Measurements from ENCODE around the gene EFHD2.

Gene EFHD2

DNA sequence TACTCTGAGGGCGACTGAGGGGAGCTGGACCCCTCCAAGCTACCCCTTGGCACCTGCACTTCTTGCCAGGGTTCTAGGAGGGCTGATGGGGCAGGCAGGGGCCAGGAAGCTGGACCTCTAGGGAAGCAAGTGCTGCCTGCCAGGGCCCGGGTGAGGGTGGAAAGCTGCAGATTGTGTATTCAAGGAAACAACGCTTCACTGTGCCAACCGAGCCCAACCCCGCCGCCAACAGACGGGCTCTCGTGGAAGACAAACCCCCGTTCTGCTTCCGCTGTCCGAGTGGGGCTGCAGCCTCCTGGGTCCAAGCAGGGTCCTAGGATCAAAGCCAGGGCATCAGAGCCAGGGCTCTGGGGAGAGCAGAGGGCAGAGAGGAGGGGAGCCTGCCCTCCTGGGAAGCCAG is 3.2 kb downstream of the EFHD2 start:
- peak overlapping the region; percentile 21 for H3K4me3 Mint-ChIP-seq

DNA sequence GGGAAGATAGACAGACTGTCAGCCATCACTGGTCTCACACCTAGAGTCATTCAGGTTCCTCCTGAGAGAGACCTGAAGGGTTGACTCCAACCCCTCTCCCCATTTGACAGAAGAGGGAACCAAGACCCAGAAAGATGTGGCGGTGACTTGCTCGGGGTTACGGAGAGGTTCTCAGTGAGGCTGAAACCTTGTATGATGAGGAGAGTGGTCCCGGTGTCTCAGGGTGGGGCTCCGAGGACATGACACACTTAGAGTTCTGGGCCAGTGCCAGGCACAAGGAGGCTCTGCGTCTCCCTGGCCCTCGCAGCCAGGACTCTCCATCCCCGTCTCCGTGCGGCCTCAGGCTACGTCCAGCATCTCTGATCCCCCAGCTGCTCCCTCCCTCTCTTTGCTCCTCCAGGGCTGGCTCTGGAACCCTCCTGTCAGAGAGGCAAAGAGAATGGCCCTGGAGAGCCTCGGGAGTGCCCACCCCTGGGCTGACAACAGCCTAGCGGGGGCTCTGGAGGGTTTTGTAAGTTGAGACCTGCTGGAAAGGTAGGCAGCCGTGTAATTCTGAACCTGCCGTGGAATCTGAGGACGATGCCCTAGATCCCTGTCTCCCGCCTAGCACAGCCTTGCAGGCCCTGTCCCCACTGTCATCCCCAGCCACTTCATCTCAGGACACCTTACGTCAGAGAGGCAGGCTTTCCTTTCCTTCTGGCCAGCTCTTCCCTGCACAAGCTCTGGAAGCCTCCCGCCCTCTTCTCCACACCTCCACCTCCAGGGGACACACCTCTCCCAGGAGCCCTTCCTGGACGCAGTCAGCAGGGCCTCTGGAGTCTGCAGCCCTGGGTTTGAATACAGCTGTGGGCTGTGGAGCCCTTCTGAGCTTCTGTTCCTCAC is 4.1 kb downstream of the EFHD2 start:
- Mint-ChIP-seq H3K4me1 (peaks cover 51% of the 10 kb centered on the region), H3K27ac (peak overlapping the region; percentile 92), H3K9me3 (no peaks in the 10 kb centered on the region), H3K36me3 (peaks cover 2% of the 10 kb centered on the region), H3K4me3 (peak overlapping the region; percentile 5), H3K27me3 (no peaks in the 10 kb centered on the region)
- ATAC-seq (ENCODE audit: low read depth) (no peak), DNase-seq (ENCODE audit: low spot score in 2 of 2) (no peak)

More for the DNA sequence above, 3.2 kb downstream of the EFHD2 start:
- Mint-ChIP-seq H3K36me3 (peaks cover 2% of the 10 kb centered on the region), H3K9me3 (no peaks in the 10 kb centered on the region), H3K27me3 (no peaks in the 10 kb centered on the region), H3K4me1 (peaks cover 49% of the 10 kb centered on the region), H3K27ac (no peak overlapping the region)
- no peak for DNase-seq (ENCODE audit: low spot score in 2 of 2)
- no peak for ATAC-seq (ENCODE audit: low read depth)

DNA sequence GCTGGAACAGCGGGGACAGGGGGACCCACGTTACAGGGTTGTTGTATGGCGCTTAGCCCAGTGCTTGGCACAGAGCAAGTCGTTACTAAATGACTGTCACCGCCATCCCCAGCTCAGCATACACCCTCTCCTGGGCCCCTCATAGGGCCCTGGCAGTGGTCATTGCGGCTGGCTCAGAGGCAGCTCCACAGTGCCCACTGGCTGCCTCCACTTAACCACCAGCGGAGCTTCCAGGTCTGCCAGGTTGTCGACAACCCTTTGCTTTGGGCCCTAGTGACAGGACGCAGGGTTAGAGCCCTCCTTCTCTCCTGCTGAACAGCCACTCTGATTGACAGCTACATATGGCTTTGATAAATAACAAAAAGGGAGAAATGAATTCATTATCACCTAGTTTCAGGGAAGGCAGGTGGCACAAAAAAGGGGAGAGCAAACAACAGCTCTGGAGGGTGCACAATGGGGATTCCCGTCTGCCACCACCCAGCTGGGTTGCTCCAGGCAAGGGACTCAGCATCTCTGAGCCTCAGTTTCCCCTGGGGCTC is 4.8 kb downstream of the EFHD2 start:
- peak overlapping the region; percentile 92 for H3K27ac Mint-ChIP-seq
- no peaks in the 10 kb centered on the region for H3K9me3 Mint-ChIP-seq
- DNase-seq (ENCODE audit: low spot score in 2 of 2) (no peak), ATAC-seq (ENCODE audit: low read depth) (no peak)
- peaks cover 2% of the 10 kb centered on the region for H3K36me3 Mint-ChIP-seq
- no peak overlapping the region for H3K4me3 Mint-ChIP-seq
- H3K4me1 Mint-ChIP-seq: peaks cover 46% of the 10 kb centered on the region
- no peaks in the 10 kb centered on the region for H3K27me3 Mint-ChIP-seq

GRCh38 chr1:15417059-15417934 is 7.6 kb downstream of the EFHD2 start:
- H3K36me3 Mint-ChIP-seq: peaks cover 5% of the 10 kb centered on the region
- no peaks in the 10 kb centered on the region for H3K9me3 Mint-ChIP-seq
- DNase-seq (ENCODE audit: low spot score in 2 of 2) (no peak), ATAC-seq (ENCODE audit: low read depth) (peak; percentile 48)
- H3K4me3 Mint-ChIP-seq: peak overlapping the region; percentile 42
- no peaks in the 10 kb centered on the region for H3K27me3 Mint-ChIP-seq
- H3K27ac Mint-ChIP-seq: peak overlapping the region; percentile 92
- peaks cover 34% of the 10 kb centered on the region for H3K4me1 Mint-ChIP-seq

DNA sequence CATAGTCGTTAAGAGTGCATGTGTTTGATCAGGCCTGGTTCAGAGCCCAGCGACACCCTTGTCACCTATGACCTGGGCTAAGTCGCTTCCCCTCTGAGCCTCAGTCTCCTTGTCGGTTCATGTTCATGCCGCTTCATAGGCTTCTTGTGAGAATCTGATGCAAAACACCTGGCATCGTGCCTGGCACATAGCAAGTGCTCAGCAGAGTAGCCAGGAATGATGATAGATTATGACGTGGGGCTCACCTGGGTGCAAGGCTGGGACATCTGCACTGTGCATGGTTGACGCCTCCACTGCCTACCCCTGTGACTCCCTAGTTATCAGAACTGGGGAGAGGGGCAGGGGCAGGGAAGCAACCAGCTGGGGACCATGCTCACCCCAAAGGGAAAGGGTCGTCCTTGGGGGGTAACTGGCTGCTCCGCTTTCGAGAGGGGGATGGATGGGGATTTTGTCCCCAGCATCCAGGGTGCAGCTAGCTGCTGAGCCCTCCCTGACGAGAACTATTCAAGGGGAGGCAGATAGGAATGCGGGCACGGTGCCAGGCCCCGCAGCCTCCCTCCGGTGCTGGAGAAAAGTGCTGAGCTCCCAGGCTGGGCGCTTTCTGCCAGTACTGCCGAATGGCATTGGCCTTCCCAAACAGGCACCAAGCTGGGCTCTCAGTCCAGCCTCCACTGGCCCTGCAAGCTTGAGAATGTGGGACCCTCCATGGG is 9.3 kb downstream of the EFHD2 start:
- ATAC-seq (ENCODE audit: low read depth): no peak
- Mint-ChIP-seq H3K4me3 (no peak overlapping the region), H3K27ac (peak overlapping the region; percentile 70), H3K4me1 (peaks cover 31% of the 10 kb centered on the region), H3K36me3 (peaks cover 5% of the 10 kb centered on the region), H3K27me3 (no peaks in the 10 kb centered on the region), H3K9me3 (no peaks in the 10 kb centered on the region)
- DNase-seq (ENCODE audit: low spot score in 2 of 2): peak in 1 of 2 donors; percentile 12

DNA sequence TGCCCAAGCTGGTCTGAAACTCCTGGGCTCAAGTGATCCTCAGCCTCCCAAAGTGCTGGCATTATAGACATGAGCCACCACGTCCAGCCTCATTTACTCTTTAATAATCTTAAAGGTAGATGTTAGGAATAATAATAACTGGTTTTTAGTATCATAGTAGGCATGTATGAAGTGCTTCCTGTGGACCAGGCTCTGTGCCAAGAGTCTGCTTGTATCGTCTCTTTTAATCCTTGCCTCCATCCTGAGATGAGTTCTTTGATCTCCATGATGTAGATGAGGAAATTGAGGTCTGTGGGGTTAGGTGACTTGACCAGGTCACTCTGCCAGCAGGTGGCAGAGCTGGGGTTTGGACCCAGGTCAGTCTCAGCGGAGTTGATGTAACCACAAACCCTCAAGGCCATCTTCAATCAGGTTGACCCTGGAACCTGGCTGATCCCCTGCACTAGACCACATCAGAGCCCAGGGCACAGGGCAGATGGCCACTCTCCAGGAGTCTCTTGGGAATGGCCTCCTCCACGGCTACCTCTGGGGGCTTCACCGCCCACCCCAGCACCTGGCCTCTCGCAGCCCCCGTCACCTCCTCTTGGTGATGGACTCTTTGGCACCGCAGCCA is 11.3 kb downstream of the EFHD2 start:
- peaks cover 7% of the 10 kb centered on the region for H3K36me3 Mint-ChIP-seq
- ATAC-seq (ENCODE audit: low read depth) (no peak), DNase-seq (ENCODE audit: low spot score in 2 of 2) (no peak)
- no peaks in the 10 kb centered on the region for H3K27me3 Mint-ChIP-seq
- no peak overlapping the region for H3K27ac Mint-ChIP-seq
- no peaks in the 10 kb centered on the region for H3K9me3 Mint-ChIP-seq
- peaks cover 26% of the 10 kb centered on the region for H3K4me1 Mint-ChIP-seq
- no peak overlapping the region for H3K4me3 Mint-ChIP-seq

DNA sequence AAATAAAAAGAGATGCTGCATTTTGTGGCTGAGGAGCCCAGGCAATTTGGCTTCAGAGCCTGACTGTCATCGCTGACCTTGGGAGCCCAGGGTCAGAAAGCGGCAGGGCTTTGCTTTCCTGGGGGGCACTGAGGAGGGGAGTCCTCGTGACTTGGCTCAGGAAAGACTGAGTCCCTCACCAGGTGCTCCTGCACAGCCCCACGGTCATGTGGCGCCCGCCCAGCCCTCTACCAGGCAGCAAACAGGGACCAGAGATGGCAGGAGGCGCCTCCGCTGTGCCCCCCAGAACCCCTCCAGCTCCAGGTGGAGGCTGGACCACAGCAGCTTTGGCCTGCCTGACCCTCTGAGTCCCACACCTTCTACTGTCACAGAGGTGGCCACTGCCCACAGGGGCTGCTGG is 13.2 kb downstream of the EFHD2 start:
- no peaks in the 10 kb centered on the region for H3K9me3 Mint-ChIP-seq
- ATAC-seq (ENCODE audit: low read depth): no peak
- peaks cover 9% of the 10 kb centered on the region for H3K36me3 Mint-ChIP-seq
- H3K4me1 Mint-ChIP-seq: peaks cover 11% of the 10 kb centered on the region
- no peak for DNase-seq (ENCODE audit: low spot score in 2 of 2)
- H3K27me3 Mint-ChIP-seq: no peaks in the 10 kb centered on the region
- no peak overlapping the region for H3K27ac Mint-ChIP-seq
- no peak overlapping the region for H3K4me3 Mint-ChIP-seq

DNA sequence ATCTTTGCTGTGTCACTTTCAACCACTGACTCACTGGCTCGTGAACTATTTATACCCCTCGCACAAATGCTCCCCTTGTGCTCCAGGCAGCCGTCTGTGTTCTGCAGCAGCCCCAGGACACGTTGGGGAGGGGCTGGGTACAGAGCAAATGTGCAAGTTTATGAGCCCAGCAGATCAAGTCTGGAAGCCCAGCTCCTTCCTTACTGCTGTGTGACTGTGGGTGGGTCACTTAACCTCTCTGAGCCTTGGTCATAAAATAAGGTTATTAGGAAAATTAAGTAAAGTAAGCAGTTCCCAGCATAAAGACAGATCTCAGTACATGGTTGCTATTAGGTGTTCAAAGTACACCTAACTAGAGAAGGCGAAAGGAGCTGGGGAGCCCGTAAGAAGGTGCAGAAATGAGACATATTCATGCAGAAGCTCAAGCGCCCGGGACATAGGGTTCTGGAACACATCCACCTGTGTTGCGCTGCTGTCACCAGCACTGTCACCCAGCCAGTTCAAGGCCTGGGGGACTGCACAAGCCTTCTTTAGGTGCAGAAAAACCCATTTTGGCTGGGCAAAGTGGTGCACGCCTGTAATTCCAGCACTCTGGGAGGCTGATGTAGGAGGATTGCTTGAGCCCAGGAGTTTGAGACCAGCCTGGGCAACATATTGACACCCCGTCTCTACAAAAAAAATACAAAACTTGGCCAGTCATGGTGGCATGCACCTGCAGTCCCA is 13.8 kb downstream of the EFHD2 start:
- H3K36me3 Mint-ChIP-seq: peaks cover 9% of the 10 kb centered on the region

GRCh38 chr1:15424146-15424667 is 14.5 kb downstream of the EFHD2 start:
- DNase-seq (ENCODE audit: low spot score in 2 of 2): no peak
- H3K36me3 Mint-ChIP-seq: peaks cover 9% of the 10 kb centered on the region

More for the DNA sequence above, 13.8 kb downstream of the EFHD2 start:
- Mint-ChIP-seq H3K4me1 (peaks cover 11% of the 10 kb centered on the region), H3K27ac (peak overlapping the region; percentile 68), H3K9me3 (no peaks in the 10 kb centered on the region), H3K4me3 (no peak overlapping the region), H3K27me3 (no peaks in the 10 kb centered on the region)
- ATAC-seq (ENCODE audit: low read depth): no peak
- no peak for DNase-seq (ENCODE audit: low spot score in 2 of 2)

GRCh38 chr1:15424981-15425380 is 15.3 kb downstream of the EFHD2 start:
- H3K4me3 Mint-ChIP-seq: no peak overlapping the region

More at GRCh38 chr1:15424146-15424667, 14.5 kb downstream of the EFHD2 start:
- H3K9me3 Mint-ChIP-seq: no peaks in the 10 kb centered on the region
- peak overlapping the region; percentile 68 for H3K27ac Mint-ChIP-seq
- no peak overlapping the region for H3K4me3 Mint-ChIP-seq
- no peaks in the 10 kb centered on the region for H3K27me3 Mint-ChIP-seq
- H3K4me1 Mint-ChIP-seq: peaks cover 9% of the 10 kb centered on the region
- ATAC-seq (ENCODE audit: low read depth): peak; percentile 4

GRCh38 chr1:15425521-15425920 is 15.8 kb downstream of the EFHD2 start:
- Mint-ChIP-seq H3K9me3 (no peaks in the 10 kb centered on the region), H3K4me3 (no peak overlapping the region), H3K27me3 (no peaks in the 10 kb centered on the region), H3K4me1 (peaks cover 9% of the 10 kb centered on the region), H3K36me3 (peaks cover 7% of the 10 kb centered on the region), H3K27ac (peak overlapping the region; percentile 71)
- ATAC-seq (ENCODE audit: low read depth): no peak
- DNase-seq (ENCODE audit: low spot score in 2 of 2): no peak

More at GRCh38 chr1:15424981-15425380, 15.3 kb downstream of the EFHD2 start:
- Mint-ChIP-seq H3K36me3 (peaks cover 7% of the 10 kb centered on the region), H3K27me3 (no peaks in the 10 kb centered on the region), H3K4me1 (peaks cover 9% of the 10 kb centered on the region), H3K27ac (peak overlapping the region; percentile 68), H3K9me3 (no peaks in the 10 kb centered on the region)
- DNase-seq (ENCODE audit: low spot score in 2 of 2) (no peak), ATAC-seq (ENCODE audit: low read depth) (no peak)

DNA sequence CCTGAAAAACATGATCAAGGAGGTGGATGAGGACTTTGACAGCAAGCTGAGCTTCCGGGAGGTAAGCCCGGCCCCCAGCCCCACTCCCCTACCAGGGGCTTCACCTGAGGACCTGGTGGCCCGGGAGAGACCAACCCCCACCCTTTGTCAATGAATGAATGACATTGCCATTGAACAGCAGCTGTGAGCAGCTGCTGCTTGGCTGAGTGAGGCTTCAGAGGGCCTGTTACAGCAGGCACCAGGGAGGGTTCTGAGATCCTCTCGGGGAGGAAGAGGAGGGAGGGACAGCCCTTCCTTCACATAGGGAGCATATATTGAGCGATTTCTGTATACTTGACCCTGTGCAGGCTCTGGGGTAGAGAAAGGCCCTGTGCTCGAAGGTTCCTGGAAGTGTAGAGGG is 16.3 kb downstream of the EFHD2 start:
- Mint-ChIP-seq H3K4me3 (no peak overlapping the region), H3K27ac (peak overlapping the region; percentile 71), H3K36me3 (peaks cover 6% of the 10 kb centered on the region)

More for the DNA sequence above, 16.3 kb downstream of the EFHD2 start:
- Mint-ChIP-seq H3K27me3 (no peaks in the 10 kb centered on the region), H3K4me1 (peaks cover 9% of the 10 kb centered on the region), H3K9me3 (no peaks in the 10 kb centered on the region)
- ATAC-seq (ENCODE audit: low read depth) (no peak), DNase-seq (ENCODE audit: low spot score in 2 of 2) (no peak)
